RPMI8226 (cell line): ENCODE measurements around the gene DNAJC21.
"Not testable (repeated sequence)": the region's sequence is repeated elsewhere in the genome, so short reads cannot be mapped to it uniquely, and the experiment has no call there.

Source experiments
- DNase-seq: peaks from one replicate; pipeline ENCODE4 v3.0.0-alpha.2; 2015

Gene DNAJC21

DNA sequence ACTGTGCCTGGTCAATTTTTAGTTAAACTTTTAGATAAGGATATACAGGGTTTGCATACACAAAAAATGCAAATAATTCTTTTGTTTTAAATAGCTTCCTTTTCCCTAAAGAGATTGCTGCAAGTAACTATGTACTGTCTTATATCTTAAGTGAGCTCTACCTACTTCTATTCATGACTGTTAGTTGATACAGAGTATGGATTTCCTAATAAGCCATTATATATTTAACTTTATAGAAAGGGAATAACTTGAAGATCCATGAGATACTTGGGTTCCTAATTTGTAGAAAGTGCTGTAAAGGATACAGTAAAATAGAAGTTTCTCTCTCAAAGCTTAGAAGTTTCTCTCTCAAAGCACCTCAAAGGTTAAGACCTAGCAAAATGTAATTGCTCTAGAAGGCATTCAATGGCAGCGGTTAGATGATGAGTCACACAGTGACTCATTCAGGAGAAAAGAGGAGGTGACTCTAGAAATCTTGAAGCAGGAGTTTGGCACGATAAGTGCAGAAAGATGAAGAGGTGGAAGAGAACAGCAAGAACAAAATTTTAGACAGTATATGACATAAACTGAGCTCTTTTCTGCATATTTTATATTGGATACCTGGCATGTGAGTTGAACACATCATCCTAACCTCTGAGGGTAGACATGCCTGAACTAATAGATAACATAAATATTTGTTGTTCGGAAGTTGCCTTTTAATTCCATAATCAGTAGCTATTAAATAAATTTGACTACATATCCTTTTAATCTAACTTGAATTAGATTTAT lies 5.5 kb upstream of the DNAJC21 start:
- DNase-seq = no peak

DNA sequence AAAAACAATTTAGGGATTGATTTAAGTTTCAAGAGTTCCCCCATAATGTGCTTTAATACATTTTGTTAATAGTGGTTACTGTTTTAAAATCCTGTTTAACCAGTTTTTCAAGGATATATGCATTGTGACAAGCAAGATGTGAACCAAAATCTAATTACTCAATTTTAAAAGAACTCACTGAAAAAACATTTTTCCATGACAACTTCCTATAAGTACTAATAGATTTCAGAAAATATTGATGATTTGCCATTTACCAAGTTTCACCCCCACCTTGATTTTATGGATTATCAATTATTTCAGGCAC lies 4.9 kb upstream of the DNAJC21 start:
- no peak for DNase-seq

DNA sequence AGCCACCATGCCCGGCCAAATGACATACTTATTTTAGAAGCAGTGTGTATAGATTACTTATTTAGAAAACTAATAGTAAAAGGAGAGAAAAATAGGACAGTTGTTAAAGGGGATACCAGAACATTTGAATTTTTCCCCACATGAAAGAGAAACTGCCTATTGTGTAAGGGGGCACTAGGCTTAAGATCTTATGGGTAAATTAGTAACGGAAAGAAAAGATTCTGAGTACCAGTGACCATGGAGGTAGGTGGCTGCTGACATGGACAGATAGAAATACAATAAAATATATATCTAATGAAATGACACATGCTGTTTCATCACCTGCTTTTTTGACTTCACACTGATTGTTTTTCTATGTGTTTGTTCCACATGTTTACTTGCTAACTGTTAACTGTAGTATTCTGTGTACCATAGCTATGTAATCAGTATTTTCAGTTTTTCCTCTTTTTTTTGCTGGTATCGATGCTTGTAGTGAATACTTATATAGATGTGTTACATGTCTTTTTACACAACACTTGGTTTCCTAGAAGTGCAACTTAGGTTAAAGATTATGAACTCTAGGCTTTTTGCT lies 3.0 kb upstream of the DNAJC21 start:
- DNase-seq = no peak

DNA sequence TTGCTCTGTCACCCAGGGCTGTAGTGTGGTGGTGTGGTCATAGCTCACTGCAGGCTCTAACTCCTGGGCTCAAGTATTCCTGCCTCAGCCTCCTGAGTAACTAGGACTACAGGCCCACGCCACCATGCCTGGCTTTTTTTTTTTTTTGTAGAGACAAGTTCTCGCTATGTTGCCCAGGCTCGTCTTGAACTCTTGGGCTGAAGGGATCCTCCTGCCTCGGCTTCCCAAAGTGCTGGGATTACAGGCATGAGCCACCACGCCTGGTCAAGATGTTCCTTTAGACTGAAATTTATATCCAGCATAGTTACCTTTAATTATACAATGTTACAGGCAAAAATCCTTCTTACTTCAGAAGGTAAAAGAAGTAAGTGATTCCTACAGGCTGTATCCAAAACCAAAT lies 1.6 kb upstream of the DNAJC21 start:
- no peak for DNase-seq

DNA sequence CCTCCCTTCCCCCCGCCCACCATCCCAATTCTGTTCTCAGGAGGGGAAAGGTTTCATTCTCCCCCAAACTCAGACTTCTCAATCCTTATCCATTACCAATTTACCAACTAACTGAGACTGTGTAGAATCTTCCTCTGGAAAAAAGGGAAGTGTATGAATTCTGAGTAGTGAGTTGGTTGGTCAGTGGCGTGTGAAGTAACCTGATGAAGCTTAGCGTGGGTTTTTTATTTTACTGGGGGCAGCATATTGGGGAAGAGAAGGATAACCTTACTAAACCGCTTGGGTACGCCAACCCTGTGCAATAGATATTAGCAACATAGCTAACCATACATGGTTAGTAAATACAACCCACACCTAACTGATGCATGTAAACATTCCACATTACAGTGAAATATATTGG lies 1.1 kb upstream of the DNAJC21 start:
- no peak for DNase-seq

DNA sequence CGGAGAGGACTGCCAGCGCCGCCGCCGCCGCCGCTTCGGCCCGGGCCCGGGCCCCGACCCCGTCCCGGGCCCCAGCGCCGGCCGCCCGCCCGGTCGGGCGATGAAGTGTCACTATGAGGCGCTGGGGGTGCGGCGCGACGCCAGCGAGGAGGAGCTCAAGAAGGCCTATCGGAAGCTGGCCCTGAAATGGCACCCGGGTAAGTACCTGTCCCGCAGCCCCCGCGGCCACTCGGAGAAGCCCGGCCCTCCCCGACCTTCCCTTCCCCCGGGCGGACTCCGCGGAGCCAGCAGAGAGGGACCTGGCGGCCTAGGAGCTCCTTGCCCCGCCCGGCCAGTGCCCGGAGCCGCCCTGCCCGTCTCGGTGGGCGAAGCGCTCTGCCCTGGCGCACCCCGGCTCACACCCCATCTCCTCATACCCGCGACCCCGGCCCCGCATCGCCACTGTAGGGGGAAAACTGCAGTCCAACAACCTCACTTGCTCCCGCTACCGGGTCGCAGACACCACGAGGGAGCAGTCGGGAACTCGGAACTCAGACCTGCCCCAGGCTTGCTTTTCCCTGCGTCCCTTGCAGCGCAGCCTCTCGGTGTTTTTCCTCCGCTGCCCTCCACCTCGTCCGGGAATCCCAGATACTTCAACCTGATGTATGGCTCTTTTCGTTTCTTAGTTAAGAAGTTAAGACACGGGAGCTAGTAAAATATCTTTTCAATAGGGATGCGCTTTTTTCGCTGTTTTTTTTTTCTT lies 532 bp downstream of the DNAJC21 start:
- peak; percentile 80 for DNase-seq

DNA sequence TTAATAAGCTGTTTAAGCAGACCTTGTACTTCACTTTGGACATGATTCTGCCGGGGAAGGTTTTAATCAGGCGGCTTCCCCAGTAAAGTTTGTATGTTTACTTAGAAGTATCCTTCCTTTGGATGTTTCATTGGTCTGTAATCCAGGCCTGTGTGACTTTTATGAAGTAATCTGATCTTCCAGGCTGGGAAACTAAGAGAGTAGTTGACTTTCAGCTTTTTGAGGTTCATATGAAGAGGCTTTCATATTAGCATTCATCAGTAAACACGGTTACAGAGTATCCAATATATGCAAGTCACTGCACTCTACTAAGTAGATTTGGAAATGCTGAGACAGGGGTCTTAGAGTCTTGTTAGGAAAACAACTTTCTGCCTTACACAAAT lies 1.1 kb downstream of the DNAJC21 start:
- no peak for DNase-seq

DNA sequence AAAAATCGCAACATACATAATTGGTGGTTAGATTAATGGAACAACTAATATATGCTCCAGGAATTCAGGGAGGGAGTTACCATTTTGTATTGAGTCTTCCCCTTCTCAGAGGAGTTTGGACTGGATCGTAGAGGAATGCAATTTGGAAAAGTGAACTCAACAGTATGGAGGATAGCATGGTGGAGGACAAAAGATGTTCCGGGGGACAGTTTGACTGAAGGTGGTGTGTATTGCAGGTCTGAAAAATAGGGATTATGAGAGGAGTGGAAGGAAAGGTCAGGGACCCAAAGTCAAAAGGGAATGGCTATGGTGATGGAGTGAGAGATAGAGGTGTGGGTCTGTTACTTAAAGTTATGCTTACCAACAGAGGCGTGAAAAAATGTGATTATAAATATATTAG lies 1.5 kb downstream of the DNAJC21 start:
- no peak for DNase-seq

DNA sequence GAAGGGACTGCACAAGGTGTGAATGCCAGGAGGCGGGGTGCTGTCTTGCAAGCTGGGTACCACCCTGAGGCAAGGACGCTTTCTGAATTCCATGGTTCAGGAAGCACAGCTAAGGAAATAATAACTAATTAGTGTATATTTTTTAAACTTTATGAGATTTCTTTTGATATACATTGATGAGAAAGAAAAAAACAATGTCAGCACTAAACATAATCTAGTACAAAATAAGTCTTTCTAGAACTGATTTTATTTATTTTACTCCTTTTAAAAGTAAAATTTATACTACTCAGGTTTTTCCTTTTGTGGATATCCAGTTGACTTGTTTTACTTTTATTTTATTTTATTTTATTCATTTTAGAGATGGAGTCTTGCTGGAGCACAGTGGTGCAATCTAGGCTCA lies 3.6 kb downstream of the DNAJC21 start:
- no peak for DNase-seq

DNA sequence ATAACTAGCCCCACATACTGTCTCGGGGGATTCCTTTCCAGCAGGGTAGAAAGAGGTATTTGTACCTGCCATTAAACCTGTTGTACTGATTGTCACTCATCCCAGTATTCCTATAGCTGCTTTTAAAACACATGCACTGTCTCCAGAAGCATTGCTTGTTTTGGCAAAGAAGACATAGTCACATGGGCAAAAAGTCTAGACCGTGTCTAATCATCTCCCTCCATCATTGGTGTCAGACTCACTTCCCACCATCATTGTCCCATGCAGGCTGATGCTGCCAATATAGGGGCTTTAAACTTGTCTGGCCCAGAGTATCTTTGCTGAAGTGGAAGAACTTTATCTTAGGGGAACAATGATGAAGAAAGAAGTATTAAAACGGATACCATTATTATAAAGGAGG lies 12.6 kb downstream of the DNAJC21 start:
- no peak for DNase-seq

DNA sequence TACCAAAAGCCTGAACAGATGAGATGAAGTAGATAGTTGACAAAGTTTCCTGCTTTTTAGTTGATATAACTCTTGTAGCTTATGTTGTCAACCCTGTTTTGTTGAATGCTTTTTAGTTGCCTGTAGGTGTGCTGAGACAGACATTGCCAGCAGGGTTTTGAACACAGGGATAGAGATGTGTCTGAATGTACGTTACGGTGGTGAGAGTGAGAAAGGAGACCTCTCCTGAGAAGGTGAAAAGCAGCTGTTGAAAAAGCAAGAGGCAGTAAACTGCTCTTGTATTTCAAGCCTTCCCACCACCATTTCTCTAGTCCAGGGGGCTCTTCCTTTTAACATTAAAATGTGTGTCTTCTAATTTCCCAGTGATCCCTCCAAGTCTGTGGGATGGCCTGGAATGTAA lies 14.7 kb downstream of the DNAJC21 start:
- DNase-seq = no peak

DNA sequence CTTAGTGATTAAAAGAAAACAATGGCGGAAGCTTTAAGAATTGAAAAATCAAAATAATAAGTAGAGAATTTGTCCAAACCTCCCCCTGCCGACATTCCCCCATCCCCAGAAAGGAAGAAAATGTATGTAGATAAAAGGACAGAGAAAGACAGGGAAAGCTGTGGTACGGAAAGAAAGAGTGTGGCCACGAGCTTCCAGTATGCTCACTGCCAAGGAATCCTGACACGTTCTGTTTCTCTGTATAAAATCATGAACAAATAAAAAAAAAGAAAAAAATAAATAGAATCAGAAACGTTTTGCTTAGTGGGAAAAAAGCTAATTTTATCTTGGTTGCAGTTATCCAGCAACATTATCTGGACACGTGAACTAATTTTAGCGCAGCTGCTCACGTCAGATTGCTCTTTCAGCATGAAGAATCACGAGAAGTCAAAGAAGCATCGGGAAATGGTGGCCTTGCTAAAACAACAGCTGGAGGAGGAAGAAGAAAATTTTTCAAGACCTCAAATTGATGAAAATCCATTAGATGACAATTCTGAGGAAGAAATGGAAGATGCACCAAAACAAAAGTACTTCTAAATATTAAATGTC lies 15.2 kb downstream of the DNAJC21 start:
- no peak for DNase-seq

DNA sequence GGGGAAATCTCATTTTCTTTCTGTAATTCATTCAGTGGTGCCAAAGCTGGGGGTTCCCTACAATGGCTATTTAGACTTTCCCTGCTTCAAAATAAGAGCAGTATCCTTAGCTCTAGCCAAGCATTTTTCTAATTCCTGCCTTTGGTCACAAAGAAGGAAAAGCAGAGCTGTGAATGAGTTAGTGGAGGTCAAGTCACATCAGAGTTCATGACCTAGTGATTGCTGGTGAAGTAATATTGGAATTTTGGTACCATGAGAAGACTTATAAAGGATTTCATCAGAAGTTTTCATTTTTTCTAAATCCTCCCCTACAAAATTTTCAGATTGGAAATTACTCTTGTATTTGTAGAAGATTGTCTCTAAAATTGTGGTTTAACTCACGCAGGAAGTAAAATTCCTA lies 28.0 kb downstream of the DNAJC21 start:
- no peak for DNase-seq

DNA sequence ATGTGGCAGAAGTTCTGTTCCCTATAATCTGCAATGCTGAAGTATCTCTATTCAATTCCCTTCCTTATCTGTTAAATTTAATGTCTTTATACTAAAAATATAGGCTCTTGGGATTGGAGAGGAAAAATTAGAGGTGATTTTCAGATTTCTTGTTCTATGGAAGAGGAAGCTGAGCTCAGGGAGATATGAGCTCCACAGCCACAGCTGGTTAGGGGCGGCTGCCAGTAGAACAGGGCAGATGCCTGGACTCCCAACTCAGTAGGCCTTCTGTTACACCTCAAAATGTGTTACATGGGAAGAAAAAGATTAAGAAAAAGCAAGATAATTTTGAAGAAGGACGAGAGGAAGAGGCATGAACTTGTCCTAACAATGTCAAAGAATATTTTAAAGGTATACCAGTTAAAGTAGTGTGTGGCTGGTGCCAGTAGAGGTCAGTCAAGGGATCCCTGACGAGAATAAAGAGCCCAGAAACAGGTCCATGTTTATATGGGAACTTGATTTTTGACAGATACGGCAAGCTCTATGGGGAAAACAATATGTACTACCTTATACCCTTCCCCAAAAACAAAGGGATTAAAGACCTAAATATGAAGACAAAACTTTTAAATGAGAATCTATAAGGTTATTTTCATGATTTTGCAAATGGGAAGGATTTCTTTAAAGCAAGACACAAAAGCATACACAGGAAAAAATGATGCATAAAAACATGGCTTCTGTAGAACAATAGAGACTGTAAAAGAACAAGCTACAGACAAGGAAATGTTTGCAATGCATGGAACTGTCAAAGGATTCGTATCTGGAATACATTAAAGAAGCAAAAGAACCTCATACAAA lies 28.7 kb downstream of the DNAJC21 start:
- DNase-seq = no peak

DNA sequence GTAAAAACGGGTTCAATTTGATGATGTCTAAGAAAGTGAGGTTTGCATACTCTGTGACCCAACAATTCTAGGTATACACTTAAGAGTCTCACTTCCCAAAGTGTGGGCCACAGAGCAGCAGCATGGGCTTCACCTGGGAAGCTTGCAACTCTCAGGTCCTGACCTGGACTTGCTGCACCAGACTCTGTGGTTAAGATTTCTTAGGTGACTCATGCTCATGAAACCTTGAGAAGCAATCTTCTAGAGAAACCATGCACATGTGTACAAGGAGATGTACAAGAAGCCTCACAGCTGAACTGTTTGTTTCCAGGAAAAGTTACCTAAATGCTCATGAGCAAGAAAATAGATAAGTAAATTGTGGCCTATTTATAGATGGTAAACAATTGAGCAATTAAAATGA lies 30.0 kb downstream of the DNAJC21 start:
- peak; percentile 59 for DNase-seq

DNA sequence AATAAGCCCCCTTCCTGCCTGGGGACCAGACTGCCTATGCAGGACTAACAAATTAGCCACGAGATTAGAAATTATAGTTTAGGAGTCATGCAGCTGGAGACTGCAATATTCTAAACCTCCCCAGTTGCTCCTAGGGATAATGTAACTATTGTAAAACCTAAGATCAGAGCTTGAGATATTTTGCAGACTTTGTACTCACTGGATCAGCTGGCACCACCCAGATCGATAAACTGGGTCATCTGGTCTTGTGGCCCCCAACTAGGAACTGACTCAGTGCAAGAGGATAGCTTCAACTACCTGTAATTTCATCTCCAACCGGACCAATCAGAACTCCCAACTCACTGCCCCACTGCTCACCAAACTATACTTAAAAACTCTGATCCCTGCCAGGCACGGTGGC lies 38.2 kb downstream of the DNAJC21 start:
- DNase-seq = no peak

DNA sequence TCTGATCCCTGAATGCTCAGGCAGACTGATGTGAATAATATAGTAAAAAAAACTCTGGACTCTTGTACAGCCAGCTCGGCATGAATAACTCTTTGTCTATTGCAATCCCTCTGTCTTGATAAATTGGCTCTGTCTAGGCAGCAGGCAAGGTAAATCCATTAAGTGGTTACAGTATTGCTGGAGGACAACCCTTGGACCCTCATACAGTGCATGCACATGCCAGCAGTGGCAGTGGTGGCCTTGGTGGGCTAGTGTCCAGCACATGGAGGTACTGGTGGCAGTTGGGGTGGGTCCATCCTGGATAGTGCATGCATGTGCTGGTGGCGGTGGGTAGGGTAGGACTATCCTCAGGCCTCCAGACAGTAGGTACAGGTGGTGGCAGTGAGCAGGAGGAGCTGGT lies 38.9 kb downstream of the DNAJC21 start:
- no peak for DNase-seq

DNA sequence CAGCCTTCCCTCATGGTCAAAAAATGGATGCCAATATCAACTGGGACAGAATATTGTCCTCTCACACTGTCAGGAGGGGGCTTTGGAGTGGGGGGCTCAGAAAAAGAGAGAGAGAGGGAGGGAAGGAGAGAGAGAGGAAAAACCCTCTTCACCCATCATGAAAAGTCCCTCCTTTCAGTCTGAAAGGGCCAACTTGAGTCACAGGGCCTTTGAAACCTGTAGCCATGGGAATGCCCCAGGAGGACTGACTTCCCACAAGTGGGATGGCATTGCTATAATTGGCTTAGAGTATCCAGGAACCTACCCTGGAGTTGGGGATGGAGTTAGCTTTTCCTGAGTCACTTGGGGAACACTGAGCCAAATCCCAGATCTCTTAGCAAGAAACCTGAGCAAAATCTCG lies 41.2 kb downstream of the DNAJC21 start:
- no peak for DNase-seq

DNA sequence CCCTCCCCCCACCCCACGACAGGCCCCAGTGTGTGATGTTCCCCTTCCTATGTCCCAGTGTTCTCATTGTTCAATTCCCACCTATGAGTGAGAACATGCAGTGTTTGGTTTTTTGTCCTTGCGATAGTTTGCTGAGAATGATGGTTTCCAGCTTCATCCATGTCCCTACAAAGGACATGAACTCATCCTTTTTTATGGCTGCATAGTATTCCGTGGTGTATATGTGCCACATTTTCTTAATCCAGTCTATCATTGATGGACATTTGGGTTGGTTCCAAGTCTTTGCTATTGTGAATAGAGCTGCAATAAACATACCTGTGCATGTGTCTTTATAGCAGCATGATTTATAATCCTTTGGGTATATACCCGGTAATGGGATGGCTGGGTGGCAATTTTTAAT lies 42.3 kb downstream of the DNAJC21 start:
- not testable (repeated sequence) for DNase-seq

DNA sequence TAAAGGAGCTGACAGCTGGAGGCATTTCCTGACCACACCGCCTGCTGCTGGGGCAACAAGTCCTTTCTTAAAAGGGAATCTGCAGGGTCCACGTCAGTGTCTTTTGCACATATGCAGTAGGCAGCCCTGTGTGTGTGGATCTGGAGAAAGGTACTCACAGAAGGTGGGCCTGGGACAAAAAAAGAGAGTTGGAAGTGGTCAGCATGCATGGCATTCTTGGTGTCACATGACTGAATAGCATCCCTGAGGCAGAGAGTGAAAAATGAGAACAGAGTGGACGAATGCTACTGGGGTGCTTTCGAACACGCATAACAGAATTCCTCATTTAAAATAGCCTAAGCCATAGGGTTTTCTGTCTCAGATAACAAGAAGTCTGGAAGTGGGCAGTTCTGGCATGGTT lies 47.0 kb downstream of the DNAJC21 start:
- no peak for DNase-seq

DNA sequence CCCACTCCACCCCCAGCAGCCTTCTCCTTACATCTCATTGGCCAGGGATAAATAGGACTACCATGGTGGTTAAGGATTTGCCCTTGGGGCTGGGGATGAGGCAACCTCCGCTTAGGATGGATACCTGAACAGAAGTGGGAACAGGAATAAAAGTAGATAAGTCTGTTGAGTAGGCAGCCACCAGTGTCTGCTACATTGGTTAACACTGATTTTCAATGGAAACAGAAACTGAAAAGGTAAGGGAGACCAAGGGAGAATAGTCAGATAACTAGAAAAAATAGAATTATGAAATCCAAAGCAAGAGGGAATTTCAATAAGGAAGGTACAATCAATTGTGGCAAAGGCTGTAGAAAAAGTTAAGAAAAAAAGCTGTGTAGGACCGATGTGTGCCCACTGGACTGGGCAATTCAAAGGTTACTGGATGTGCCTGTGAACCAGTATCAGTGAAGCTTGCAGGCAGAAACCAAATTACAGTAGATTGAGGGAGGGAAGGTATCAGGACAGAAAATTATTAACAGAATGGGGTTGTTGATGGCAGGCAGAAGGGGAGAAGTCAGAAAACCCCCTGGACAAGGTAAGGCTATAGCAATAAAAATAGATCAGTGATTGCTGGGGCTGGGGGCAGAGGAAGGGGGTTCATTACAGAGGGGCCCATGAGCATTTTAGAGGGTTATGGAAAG lies 48.7 kb downstream of the DNAJC21 start:
- DNase-seq = no peak

DNA sequence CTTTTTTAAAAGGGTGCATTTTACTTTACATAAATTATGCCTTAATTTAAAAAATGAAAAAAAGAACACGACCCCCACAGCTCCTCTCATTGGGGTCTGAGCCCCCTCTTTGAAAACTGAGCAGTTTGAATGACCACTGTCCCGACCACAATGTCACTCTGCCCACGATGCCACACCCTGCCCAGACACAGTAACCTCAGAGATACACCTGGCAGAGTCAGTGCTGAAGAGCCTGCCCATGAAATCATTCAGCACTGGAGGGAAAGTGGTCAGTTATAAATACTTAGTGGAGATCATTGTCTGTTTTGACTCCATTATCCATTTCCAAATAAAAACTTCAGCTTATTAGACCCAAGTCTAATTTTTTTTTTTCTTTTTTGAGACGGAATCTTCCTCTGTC lies 49.3 kb downstream of the DNAJC21 start:
- DNase-seq = no peak

DNA sequence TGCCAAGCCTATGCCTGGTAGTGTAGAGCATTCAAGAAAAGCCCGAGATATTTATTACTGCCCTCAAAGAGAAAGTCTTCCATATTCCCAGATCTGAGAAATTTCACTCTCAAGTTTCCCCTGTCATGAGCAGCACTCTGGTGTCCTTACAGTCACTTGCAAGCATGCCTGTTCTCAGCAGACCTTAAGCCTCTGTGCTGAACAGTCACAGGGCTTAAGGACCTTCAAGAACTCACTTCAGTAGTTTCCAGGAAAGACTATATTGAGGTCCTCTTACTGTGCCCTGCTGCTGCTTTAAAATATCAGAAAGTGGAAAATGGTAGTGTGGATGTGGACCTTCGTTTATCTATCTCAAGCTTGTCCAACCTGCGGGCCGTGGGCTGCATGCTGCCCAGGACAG lies 53.5 kb downstream of the DNAJC21 start:
- no peak for DNase-seq
